HepG2 (cell line): ENCODE data around the gene CGGBP1. TPM values are rescaled to one million over a fixed set of nuclear protein-coding genes. Genes with fewer than 3 reads are reported as not detected.

Experiments used
- ATAC-seq: fragments of 200-7000 bp; cut with Tn5 transposase; 3 replicates; pipeline ENCODE4 v1.9.1; 2020; ENCODE audit warnings: mild to moderate bottlenecking, moderate library complexity
- BruUV-seq: library from RNA; stranded (reverse); fragments of 400-500 nt; replicated peaks from 2 replicates; lab custom pipeline; 2021; lab: Mats Ljungman, UMichigan
- CTCF ChIA-PET: fragments of 300-600 bp; formaldehyde crosslinking; extraction: SDS; loops from one replicate; lab custom pipeline; 2021; ENCODE audit warnings: low total read pairs, inconsistent platforms, low intra/inter-chr PET ratio; lab: Yijun Ruan, JAX
- POLR2A ChIA-PET: fragments of 350-600 bp; sonication (Branson Sonifier 250); formaldehyde crosslinking; loops from one replicate; lab custom pipeline; 2020; ENCODE audit warnings: antibody characterized with exemption, inconsistent platforms; lab: Yijun Ruan, JAX
- DNase-seq: peaks from one replicate; pipeline ENCODE4 v3.0.0-alpha.2; 2015; ENCODE audit warnings: low spot score
- FAIRE-seq: peaks from 3 replicates; lab custom pipeline; 2011; peaks lifted over from hg19 to GRCh38; lab: Jason Lieb, UNC
- H2AFZ ChIP-seq: one replicate; pipeline ENCODE4 v1.6.1; 2011; ENCODE audit warnings: low read length, inconsistent platforms
- H3K27ac ChIP-seq: fragments of 300-600 bp; 3 replicates; pipeline ENCODE4 v1.8.0; 2011; ENCODE audit warnings: mixed run types, mild to moderate bottlenecking, mixed read lengths, low read length, inconsistent platforms; ENCODE audit not compliant: insufficient read depth; ENCODE audit errors: extremely low read length
- H3K27me3 ChIP-seq, 2 experiments: fragments of 200-600 bp in 1 of 2; 2 replicates in 1 of 2; 3 replicates in 1 of 2; pipeline versions ENCODE4 v1.6.0 to v1.8.0; 2011; ENCODE audit warnings: low read length in 2 of 2, mild to moderate bottlenecking in 2 of 2, moderate library complexity in 2 of 2, inconsistent platforms in 1 of 2; ENCODE audit not compliant: insufficient read depth in 2 of 2, control insufficient read depth in 1 of 2
- H3K36me3 ChIP-seq, 2 experiments: fragments of 200-600 bp in 1 of 2; replicated peaks in 1 of 2; 2 replicates in 1 of 2; 3 replicates in 1 of 2; pipeline versions ENCODE4 v1.5.1 to v1.8.0; 2011; ENCODE audit warnings: low read length in 2 of 2, inconsistent platforms in 1 of 2; ENCODE audit not compliant: insufficient read depth in 2 of 2, control insufficient read depth in 1 of 2
- H3K4me1 ChIP-seq: 2 replicates; pipeline ENCODE4 v1.5.1; 2012; ENCODE audit warnings: low read length, inconsistent platforms; ENCODE audit not compliant: insufficient read depth
- H3K4me2 ChIP-seq: 2 replicates; pipeline ENCODE4 v1.6.0; 2011; ENCODE audit warnings: low read depth, low read length, inconsistent platforms
- H3K4me3 ChIP-seq, 3 experiments: fragments of 200-600 bp in 1 of 3; sonication (generic), shearing (Covaris generic) in 1 of 3; replicated peaks in 1 of 3; 2 replicates each; pipeline ENCODE4 v1.5.1; 2011 to 2016; ENCODE audit warnings: low read length in 3 of 3, inconsistent platforms in 2 of 3, low read depth in 2 of 3, mild to moderate bottlenecking in 2 of 3, control low read depth in 1 of 3, mixed read lengths in 1 of 3; ENCODE audit not compliant: insufficient read depth in 1 of 3
- H3K79me2 ChIP-seq: one replicate; pipeline ENCODE4 v1.6.1; 2011; ENCODE audit warnings: low read length, inconsistent platforms; ENCODE audit not compliant: insufficient read depth
- H3K9ac ChIP-seq: 2 replicates; pipeline ENCODE4 v1.6.0; 2011; ENCODE audit warnings: mild to moderate bottlenecking, low read depth, low read length, inconsistent platforms; ENCODE audit not compliant: insufficient read depth
- H3K9me3 ChIP-seq: 2 replicates; pipeline ENCODE4 v1.5.1; 2012; ENCODE audit warnings: mild to moderate bottlenecking, low read length
- H4K20me1 ChIP-seq: 2 replicates; pipeline ENCODE4 v1.6.0; 2011; ENCODE audit warnings: inconsistent platforms, mild to moderate bottlenecking, low read length, moderate library complexity; ENCODE audit not compliant: insufficient read depth
- DRAP1 ChIP-seq: IDR thresholded peaks from 2 replicates; pipeline ENCODE4 v1.6.1; 2016; ENCODE audit warnings: missing genetic modification reagents, missing compliant biosample characterization
- FOXA1 ChIP-seq, 2 experiments: fragments of 450-650 bp in 1 of 2; sonication (generic) in 1 of 2; formaldehyde crosslinking in 1 of 2; IDR thresholded peaks; 2 replicates each; pipeline versions ENCODE4 v1.4.0 to v1.6.1; 2016 to 2020; ENCODE audit warnings: missing genetic modification reagents in 1 of 2
- HNRNPL ChIP-seq: fragments of 200-400 bp; formaldehyde crosslinking; IDR thresholded peaks from 2 replicates; pipeline ENCODE4 v1.6.1; 2017; ENCODE audit warnings: mild to moderate bottlenecking, low read depth, low read length
- NCOA2 ChIP-seq: sonication (generic); formaldehyde crosslinking; IDR thresholded peaks from 2 replicates; pipeline ENCODE4 v1.8.0; 2022; ENCODE audit warnings: inconsistent platforms
- ZBTB34 ChIP-seq: sonication (generic); formaldehyde crosslinking; IDR thresholded peaks from 2 replicates; pipeline ENCODE4 v1.8.0; 2022; ENCODE audit warnings: mild to moderate bottlenecking, missing genetic modification reagents
- ZC3H4 ChIP-seq: sonication (generic); formaldehyde crosslinking; IDR thresholded peaks from 2 replicates; pipeline ENCODE4 v1.4.0; 2020; ENCODE audit warnings: missing genetic modification reagents, borderline replicate concordance
- ZNF614 ChIP-seq: IDR thresholded peaks from 2 replicates; pipeline ENCODE4 v1.6.1; 2018; ENCODE audit warnings: missing biosample characterization, missing genetic modification reagents, inconsistent platforms, borderline replicate concordance
- WGBS: methylation state at CpG from one replicate; pipeline ENCODE4 v1.1.6; 2017; ENCODE audit warnings: low lambda C conversion rate; 5-methylcytosine and 5-hydroxymethylcytosine counted together
- in situ Hi-C: cut with HindIII; loops from 2 replicates; pipeline ENCODE4 v1.10.0; 2017; ENCODE audit warnings: low pct_unique_long_range_greater_than_20kb; ENCODE audit not compliant: extremely low pct_ligation_motif_present
- intact Hi-C: fragments of 100-400 bp; cut with micrococcal nuclease; formaldehyde crosslinking; loops from one replicate; pipeline ENCODE4 v1.10.0; 2022; ENCODE audit not compliant: unreplicated experiment
- polyA plus RNA-seq, 8 experiments: library from polyadenylated mRNA; depleted of rRNA in 3 of 8; stranded (reverse) in 7 of 8; unstranded in 1 of 8; fragments of >200 nt; fragmentation: Illumina TruSeq in 4 of 8; extraction: Trizol in 4 of 8; gene quantifications; 2 replicates each; pipeline versions ENCODE4 v1.2.1 to v1.2.3, GENCODE V29; 2011 to 2016; ENCODE audit warnings: low read depth in 4 of 8, missing spikeins in 1 of 8, mixed read lengths in 1 of 8; ENCODE audit not compliant: insufficient read depth in 1 of 8
- total RNA-seq, 5 experiments: library from RNA; depleted of rRNA; stranded (reverse); fragments of >200 nt; fragmentation: Illumina TruSeq; extraction: Trizol; gene quantifications; 2 replicates each; pipeline ENCODE4 v1.2.3, GENCODE V29; 2016; ENCODE audit warnings: low read depth in 1 of 5

The CGGBP1 gene
- total and polyA plus RNA-seq, 2 of the 13 experiments (the other 11 are each of a cell fraction or from before 2014, with no cell fraction given) = 38.9 to 47.0 TPM

- Histone ChIP-seq H3K4me1 (no peaks in the 10 kb centered on the region; the same call in 1 of the 2 replicates), H3K27ac (no peak overlapping the region), H3K4me3 (peak overlapping the region; percentile 49 to 69 (median 63); a peak in 5 of 6 replicates), H2AFZ (peak overlapping the region; percentile 94), H3K9me3 (no peaks in the 10 kb centered on the region), H3K4me2 (peak overlapping the region; percentile 76), H4K20me1 (no peaks in the 10 kb centered on the region), H3K36me3 (no peaks in the 10 kb centered on the region), H3K79me2 (no peaks in the 10 kb centered on the region), H3K9ac (peak overlapping the region; percentile 38; the same call in 1 of the 2 replicates), H3K27me3 (peaks cover 0 to 2% of the 10 kb centered on the region in 2 experiments; a peak in 1 of 5 replicates)
- POLR2A ChIA-PET = interaction anchor here (1.4 kb wide), 1 partner anchor 27 kb away, joined by 5 read pairs; the partner anchor contains the start of genes CGGBP1 and ZNF654
- FAIRE-seq (no peak), DNase-seq (no peak), ATAC-seq (peak; percentile 34; the same call in 2 of the 3 replicates)
- intact Hi-C loops (no loop called here), in situ Hi-C loops (no loop called here)
- CTCF ChIA-PET = no interaction called here
- BruUV-seq = no TSS peak
- WGBS = 0% methylated on average over 2 of the region's 2 CpGs
- TF ChIP-seq ZC3H4 (CRISPR knock-in tag) (no peak), NCOA2 (CRISPR knock-in tag) (no peak), DRAP1 (no peak), FOXA1 (IDR thresholded peaks at IDR 0.05) (no peak), FOXA1 (CRISPR knock-in tag; IDR thresholded peaks at IDR 0.05) (no peak), ZNF614 (CRISPR knock-in tag) (no peak), HNRNPL (no peak), ZBTB34 (no peak)
Measured at GRCh38 chr3:88032245-88032644, 26.6 kb downstream of the CGGBP1 start.
